ENCODE measurements around the gene ZNF740.
A peak's percentile ranks its signal among the peaks of the same experiment; 100 is the strongest.

The ZNF740 gene

DNA sequence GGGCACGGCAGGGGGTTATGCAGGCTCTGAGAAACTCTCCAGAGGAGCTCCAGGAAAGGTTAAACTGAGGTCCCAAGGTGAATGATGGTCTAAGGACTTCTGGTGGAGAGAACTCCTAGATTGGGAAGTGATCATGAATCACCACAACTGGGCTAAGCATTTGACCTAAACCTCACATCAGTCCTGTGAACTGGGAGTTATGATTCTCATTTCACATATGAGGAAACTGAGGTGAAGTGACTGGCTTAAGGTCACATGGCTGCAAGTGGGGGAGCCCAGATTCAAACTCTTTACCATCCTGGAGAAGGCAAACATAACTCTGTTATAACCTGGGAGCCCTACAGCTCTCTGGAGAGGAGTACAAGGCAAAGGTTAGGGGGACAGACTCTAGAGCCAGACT lies 47.3 kb downstream of the ZNF740 start:
- no peak for DNase-seq (ENCODE audit: low spot score)

DNA sequence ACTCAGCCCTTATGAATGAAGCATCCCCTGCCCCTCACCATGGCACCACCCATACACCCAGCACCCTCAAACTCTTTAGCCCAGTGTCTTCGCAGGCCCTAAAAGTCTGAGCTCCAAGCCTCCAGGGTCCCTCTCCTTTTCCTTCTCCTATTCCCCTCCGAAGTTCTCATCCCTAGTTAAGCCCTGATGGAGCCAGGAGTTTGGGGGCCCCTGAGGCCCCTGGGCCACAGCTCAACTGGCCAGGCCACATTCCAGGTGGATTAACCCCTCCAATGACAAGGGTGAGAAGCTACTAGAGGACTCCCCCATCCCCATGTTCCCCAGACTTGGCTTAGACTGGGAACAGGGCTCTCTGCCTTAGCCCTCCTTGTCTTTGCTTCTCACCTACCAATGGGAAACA lies 48.9 kb downstream of the ZNF740 start:
- DNase-seq (ENCODE audit: low spot score), result no peak

DNA sequence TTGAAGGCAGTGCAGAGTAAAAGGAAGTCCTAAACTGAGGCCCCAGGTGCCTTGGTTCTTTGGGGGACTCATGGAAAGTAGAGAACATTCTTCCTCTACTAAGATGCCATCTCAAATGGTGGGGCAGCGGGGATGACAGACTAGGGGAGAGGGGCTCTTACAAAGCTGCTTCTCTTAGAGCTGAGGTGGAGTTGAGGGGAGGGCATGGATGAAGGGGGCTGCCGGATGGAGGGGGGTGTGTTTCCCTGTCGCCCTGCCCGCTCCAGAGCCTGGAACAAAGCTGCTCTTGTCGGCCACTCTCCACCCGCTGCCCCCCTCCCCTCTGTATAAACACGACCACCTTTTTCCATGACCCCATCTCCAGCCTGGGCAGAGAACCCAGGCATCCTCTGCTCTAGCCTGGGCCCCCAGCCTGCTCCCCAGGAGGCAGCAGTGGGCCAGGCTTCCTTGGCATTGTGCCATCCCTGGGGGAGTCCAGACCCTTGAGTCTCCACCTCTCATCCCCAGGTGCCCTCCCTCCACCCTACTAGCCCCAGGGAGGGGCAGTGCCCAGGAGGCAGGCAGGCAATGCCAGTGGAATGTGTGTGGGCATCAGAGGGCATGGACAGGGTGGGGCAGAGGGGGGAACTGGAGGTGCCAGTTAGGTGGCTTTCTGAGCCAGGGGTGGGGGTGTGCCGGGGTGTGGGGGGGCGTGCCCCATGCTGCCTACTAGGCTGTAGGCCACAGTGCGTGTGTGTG lies 49.8 kb downstream of the ZNF740 start:
- DNase-seq (ENCODE audit: low spot score), result no peak

DNA sequence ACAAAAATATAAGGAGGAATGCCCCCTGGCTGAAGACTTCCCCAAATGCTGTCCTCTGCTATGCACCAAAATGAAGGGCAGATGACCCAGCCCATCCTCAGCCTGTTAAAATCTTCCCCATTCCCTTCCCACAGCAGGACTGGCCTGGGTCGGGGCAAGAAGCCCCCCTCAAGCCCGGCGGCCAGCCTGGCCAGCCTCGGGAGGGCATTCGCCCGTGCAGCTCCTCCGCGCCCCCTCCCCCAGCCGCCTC lies 51.1 kb downstream of the ZNF740 start:
- DNase-seq (ENCODE audit: low spot score), result no peak

DNA sequence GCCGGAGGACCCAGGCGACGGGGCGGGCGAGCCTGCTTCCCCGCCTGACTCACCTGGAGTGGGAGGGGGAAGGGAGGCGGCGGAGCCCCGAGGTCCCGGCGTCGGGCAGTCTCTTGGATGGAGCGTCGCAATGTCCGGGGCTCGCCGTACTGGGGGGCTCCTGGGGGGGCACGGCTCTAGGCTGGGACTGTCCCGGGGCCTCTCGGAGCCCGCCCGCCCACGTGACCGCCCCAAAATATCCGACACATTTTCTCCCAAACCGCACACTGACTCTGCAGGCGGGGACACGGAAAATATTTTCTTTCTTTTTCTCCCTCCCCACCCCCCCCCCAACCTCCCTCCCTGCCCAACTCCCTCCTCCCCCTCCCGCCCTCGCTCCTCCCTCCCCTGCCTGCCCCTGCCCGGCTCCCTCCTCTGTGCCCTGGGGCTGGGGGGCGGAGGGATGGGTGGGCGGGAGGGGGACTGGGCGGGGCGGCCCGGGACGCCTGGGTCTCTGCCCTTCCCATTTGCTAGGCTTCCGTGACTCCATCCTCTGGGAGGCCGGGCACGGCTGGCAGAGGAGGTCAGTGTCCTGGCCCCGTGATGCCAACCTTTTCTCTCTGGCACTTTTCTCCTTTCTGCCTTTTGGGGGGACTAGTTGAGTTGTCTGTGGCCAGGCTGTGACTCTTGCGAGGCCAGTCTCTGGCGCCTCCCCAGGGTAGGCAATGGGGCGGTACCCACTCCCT lies 51.6 kb downstream of the ZNF740 start, which contains the start of gene RARG:
TSS of gene RARG (minus strand) at position 289 of the 725 bp plus-strand sequence. CDS start 4,664 bp downstream, outside the sequence.
- no peak for DNase-seq (ENCODE audit: low spot score)

DNA sequence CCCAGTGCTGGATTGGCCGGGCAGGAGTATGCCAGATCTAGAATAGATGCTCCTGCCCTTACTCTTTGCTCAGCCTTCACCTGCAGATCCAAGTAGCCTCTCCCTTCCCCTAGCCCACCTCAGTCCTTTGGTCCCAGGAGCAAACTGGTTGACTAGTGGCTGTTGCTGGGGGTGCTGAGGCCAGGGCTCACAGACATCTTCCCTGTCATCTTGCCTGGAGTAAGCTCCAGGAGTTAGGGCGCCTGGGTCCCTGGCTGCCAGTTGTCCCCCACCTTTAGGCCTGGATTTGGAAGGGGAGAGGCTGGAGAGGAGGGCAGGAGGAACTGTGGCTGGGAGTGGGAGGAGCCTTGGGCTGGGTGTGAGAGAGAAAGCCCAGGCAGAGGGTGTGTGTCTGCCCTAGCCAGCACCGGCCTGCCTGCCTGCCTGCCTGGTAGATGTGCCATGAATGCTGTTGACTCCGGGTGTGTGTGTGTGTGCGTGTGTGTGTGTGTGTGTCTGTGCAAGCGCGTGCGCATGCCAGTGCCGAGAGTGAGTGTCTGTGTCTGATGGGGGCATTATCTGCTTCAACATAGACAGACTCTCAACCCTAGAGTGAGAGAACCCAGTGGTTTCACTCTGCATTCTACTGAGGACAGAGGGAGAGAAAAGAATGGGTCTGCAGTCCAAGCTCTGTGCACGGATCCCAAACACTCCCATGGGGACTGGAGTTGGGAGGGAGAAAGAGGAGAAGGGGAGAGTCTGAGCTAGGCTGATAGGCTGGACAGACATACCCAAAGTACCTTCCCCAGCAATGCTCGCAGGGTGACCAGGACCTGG lies 52.3 kb downstream of the ZNF740 start:
- peak; percentile 62 for DNase-seq (ENCODE audit: low spot score)

DNA sequence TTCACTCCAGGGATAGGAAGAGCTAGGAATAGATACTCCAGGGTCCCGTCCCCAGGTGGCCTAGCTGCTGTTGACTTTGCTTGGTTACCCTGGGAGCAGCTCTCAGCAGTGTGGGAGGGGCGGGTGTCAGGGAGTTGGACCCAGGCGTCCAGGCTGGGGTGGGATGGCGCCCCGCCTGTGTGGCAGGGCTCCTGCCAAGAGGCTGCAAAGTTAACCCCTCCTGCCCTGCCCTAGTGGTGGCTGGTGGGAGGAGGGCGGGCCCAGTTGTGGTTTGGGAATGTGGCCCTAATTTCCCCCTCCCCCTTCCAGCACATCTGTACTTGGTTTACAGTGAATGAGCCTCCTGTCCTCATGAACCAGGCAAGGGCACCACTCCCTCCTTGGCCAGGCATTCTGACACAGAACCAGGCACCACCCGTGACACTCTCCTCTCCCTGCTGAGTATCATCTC lies 53.2 kb downstream of the ZNF740 start:
- DNase-seq (ENCODE audit: low spot score), result no peak

DNA sequence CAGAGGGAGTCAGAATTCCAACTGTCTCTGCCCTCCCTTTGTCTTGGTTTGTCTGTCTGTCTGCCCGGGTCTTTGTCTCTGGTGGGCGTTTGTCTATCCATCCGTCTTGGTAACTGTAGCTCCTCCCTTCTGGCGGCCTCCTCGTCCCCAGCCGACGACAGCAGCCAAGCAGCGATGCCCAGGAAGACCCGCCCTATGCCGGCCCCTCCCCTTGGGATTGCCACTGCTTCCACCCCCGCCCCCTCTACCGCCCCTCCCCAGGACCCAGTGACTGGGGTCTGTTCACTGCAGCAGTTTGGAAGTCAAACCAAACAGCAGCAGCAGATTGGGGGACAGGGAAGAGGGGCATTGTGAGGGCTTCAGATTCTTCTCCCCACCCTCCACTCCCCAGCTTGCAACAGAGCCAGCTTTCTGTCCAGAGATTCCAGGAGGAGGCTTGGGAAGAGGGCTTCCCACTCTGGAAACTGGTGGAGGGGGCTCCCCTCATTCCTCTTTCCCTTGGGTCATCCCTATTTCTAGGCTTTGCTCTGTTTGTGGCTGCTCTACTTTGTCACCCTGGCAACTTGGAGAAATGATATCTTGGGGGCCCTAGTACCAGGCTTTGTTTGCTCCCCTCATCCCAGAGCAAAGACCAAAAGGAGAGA lies 53.9 kb downstream of the ZNF740 start:
- DNase-seq (ENCODE audit: low spot score), result no peak

DNA sequence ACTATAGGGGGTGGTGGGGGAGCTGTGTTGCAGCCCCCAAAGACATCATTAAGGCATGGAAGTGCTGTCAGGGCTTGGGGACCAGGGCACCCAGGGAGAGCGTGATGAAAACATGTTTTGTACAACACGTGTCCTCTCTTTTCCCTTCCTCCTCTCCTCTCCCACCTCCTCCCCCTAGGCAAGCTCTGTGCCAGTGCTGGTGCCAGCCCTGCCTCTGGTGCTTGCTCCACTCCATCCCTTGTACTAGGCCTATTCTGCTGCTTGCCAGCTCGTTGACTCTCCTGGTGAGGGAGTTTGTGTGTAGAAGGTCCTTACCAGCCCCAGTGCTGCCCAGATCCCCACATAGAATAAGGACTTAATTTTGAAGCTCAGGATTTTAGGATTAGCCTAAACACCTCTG lies 54.6 kb downstream of the ZNF740 start:
- no peak for DNase-seq (ENCODE audit: low spot score)

DNA sequence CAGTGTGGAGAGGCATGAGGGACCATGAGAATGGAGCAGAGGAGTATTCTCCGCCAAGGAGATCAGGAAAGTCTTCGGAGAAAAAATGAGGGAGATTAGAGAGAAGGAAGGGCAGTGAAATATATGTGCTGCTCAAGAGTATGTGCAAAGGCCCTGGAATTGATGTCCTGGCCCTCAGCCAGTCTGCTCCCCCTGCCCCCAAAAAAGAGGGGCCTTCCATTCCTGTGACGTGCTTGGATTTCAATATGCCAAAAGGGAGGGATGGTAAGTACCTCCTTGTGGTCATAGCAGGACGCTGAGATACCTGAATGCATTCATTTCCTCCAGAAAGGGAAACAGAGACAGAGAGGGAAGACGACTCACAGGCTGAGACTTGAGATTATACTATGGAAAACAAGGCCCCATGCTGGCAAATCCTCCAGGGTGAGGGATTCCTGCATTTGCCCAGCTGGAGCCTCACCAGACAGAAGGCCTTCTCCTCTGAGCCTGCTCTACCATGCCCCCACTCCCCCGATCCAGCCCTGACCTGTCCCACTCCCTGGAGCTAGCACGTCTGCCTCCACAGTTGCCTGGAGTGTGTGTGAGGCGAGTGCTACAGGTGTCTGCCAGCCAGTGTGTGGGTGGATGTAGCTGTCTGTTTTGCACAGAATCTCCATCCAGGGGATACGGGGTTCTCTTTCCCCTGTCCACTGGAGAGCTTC lies 55.4 kb downstream of the ZNF740 start:
- DNase-seq (ENCODE audit: low spot score), result no peak

DNA sequence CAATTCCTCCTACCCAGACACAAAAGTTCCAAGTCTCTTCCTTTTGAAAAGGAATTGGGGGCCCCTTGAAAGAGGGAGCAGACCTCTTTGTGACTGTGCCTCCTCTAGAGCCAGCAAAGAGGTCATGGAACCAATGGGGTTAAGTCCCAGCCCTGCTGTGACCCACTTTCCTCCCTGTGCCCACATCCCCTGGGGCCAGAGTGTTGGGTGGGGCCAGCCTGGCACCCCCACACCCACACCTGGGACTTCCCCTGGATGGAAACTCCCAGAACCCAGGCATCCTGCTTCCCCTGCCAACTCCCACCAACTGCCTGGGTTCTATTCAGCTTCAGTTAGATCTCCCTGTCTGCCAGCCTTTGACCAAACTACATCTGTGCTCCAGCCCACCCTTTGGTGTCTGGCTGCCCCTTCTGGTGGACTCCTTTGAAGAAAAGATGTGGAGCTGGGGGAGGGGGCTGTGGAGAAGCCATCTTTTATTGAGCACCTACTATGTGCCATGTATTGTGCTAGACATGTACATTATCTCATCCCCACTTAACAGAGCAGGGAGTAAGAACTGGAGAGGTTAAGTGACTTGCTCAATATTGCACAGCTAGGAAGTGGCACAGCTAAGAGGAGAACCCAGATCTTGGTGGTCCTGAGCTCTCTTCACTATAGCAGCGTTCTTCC lies 56.1 kb downstream of the ZNF740 start:
- no peak for DNase-seq (ENCODE audit: low spot score)

DNA sequence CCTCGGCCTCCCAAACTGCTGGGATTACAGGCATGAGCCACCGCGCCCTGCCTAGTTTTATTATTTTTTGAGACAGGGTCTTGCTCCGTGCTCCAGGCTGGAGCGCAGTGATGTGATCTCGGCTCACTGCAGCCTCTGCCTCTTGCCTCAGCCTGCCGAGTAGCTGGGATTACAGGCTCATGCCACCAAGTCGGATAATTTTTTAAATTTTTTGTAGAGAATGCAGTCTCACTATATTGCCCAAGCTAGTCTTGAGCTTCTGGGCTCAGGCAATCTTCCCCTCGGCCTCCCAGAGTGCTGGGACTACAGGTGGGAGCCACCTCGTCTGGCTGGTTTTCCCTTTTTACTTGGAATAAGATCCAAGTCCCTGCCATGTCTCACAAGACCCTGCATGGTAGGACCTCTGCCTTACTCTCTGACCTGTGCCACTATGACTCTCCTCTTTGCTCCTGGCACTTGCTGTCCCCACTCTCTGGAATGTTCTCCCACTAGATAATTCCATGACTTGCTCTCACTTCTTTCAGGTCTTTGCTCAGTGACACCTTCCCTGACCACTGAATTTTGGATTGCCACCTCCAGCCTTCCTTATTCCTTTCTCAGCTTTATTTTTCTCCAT lies 59.2 kb downstream of the ZNF740 start:
- no peak for DNase-seq (ENCODE audit: low spot score)

DNA sequence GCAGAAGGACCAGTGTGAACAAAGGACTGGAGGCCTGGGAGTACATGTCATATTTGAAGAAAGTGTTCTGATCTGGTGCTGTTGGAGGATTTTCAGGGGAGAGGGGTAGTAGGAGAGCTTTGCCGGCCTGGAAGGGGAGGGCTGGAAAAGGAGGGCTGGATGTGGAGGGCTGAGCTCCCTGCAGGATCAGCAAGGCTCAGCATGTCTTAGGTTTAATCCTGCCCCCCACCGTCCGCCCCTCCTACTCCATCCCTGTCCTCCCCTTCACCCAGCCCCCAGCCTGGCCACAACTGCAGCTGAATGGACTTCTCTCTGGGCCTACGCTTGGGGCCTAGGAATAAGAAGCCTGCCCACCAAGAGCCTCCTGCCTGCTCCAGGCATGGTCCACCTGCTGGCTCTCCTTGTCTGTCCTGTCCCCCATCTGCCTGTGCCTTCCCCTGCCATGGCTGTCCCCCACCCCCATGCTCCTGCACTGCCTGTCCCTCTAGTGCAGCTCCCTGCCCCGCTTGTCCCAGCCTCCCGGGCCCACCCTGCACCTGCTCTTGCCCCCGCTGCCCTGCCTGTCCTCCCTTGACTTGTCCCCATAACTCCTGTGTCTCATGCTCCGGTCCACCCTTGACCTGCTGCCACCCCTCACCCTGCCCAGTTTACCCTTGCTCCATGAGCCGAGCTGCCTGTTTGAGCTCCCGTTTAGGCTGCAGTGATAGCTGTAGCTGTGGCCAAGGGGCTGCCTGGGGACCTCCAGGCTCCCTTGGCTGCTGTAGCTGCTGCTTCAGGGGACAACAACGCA lies 61.3 kb downstream of the ZNF740 start:
- DNase-seq (ENCODE audit: low spot score), result no peak

DNA sequence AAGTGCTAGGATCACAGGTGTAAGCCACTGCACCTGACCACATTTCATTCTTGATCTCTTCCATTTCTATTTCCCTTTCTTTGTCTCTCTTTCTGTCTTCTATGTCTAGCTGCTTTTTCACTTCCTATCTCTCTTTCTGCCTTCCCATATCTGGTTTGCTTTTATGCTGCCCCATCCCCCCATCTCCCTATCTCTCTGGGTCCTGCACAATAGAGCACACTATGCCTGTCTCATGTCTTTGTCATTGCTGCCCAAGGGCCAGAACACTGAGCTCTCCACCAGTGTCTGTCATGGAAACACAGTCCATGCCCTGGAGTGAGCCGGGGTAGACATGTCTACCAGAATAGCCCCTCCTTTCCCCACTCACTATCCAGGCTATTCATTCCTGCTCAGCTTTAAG lies 63.8 kb downstream of the ZNF740 start:
- DNase-seq (ENCODE audit: low spot score), result no peak

Measured in HuH-7.5 (cell line).